HepG2 (cell line): Measurements from ENCODE around the gene SYT8. TPM values are rescaled to one million over a fixed set of nuclear protein-coding genes. Genes with fewer than 3 reads are reported as not detected.
A peak's percentile ranks its signal among the peaks of the same experiment; 100 is the strongest.

Experiments
- AKNA ChIP-seq: sonication (generic); formaldehyde crosslinking; IDR thresholded peaks from 2 replicates; pipeline ENCODE4 v1.4.0; 2020; ENCODE audit warnings: missing genetic modification reagents, borderline replicate concordance
- FOXM1 ChIP-seq: sonication (generic); formaldehyde crosslinking; IDR thresholded peaks from 2 replicates; pipeline ENCODE4 v1.5.0; 2020; ENCODE audit warnings: missing genetic modification reagents
- KDM4B ChIP-seq: sonication (generic); formaldehyde crosslinking; IDR thresholded peaks from 2 replicates; pipeline ENCODE4 v1.4.0; 2020; ENCODE audit warnings: missing genetic modification reagents
- ZBTB40 ChIP-seq, 2 experiments: fragments of 450-650 bp in 1 of 2; sonication (generic) in 1 of 2; formaldehyde crosslinking in 1 of 2; IDR thresholded peaks; 2 replicates each; pipeline versions ENCODE4 v1.6.1 to v1.8.0; 2016 to 2022; ENCODE audit warnings: antibody characterized with exemption in 1 of 2, mild to moderate bottlenecking in 1 of 2, missing genetic modification reagents in 1 of 2
- polyA plus RNA-seq, 8 experiments: library from polyadenylated mRNA; depleted of rRNA in 3 of 8; stranded (reverse) in 7 of 8; unstranded in 1 of 8; fragments of >200 nt; fragmentation: Illumina TruSeq in 4 of 8; extraction: Trizol in 4 of 8; gene quantifications; 2 replicates each; pipeline versions ENCODE4 v1.2.1 to v1.2.3, GENCODE V29; 2011 to 2016; ENCODE audit warnings: low read depth in 4 of 8, missing spikeins in 1 of 8, mixed read lengths in 1 of 8; ENCODE audit not compliant: insufficient read depth in 1 of 8
- total RNA-seq, 5 experiments: library from RNA; depleted of rRNA; stranded (reverse); fragments of >200 nt; fragmentation: Illumina TruSeq; extraction: Trizol; gene quantifications; 2 replicates each; pipeline ENCODE4 v1.2.3, GENCODE V29; 2016; ENCODE audit warnings: low read depth in 1 of 5

The SYT8 gene
- total and polyA plus RNA-seq, 2 of the 13 experiments (the other 11 are each of a cell fraction or from before 2014, with no cell fraction given), result 0.60 to 2.3 TPM

GRCh38 chr11:1831338-1832210 is 3.2 kb upstream of the SYT8 start (continued):
- TF ChIP-seq ZBTB40 (IDR thresholded peaks at IDR 0.05) (no peak), ZBTB40 (CRISPR knock-in tag; IDR thresholded peaks at IDR 0.05) (peak; percentile 35; the same call in 1 of the 2 replicates), AKNA (no peak), FOXM1 (no peak), KDM4B (no peak)
